ENCODE results near the gene OR2T5.
"Not testable (repeated sequence)": the region's sequence is repeated elsewhere in the genome, so short reads cannot be mapped to it uniquely, and the experiment has no call there.

OR2T5 gene

DNA sequence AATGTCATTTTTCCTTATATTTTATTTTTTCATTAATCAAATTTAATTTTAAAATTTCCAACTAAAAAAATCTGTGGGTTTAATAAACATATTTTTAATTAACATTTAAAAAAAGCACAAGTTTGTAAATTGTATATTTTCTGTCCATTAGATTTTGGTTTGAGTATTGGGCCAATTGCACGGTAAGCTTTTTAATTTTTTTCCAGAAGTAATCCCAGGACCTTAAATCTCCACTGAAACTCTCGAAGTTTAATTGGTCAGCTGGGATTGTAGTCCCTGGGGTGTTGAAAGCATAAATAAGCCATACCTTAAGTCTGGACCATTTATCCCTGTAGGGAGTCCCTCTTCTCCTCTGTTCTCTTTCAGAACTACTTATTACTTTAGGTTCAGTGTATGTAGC, 19.4 kb downstream of the OR2T5 start, which contains the start of gene OR2G6:
TSS of gene OR2G6 (plus strand) at position 301 of the 400 bp plus-strand sequence. CDS start 13,574 bp downstream, outside the sequence.
- not testable (repeated sequence) for DNase-seq (ENCODE audit: low read depth in 3 of 3)

DNA sequence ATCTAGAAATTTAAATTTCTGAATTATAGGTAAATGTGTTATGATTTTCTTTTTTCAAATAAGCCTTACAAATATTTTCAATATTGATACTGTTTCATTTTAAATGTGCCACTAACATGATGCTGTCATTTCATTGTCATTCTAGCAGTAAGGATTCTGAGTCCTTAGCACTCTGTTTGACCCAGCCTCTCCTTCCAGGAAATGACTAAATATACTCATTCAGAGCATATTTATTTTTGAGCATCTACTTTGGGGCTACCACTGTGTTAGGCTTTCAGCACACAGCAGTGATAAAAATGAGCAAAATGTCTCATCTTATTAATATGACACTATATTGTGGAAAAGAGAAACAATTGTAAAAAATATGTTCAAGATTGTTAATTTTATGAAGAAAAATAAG, 21.8 kb downstream of the OR2T5 start:
- DNase-seq (ENCODE audit: low read depth in 3 of 3), result not testable (repeated sequence)

DNA sequence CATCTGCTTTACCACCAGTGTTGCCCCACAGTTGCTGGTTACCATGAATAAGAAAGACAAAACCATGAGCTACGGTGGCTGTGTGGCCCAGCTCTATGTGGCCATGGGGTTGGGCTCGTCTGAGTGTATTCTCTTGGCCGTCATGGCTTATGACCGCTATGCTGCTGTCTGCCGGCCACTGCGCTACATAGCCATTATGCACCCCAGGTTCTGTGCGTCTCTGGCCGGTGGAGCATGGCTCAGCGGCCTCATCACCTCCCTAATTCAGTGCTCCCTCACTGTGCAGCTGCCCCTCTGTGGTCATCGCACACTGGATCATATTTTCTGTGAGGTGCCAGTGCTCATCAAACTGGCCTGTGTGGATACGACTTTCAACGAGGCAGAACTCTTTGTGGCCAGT, 33.5 kb downstream of the OR2T5 start:
- DNase-seq (ENCODE audit: low read depth in 3 of 3), result no peak

- DNase-seq (ENCODE audit: low read depth in 3 of 3), result not testable (repeated sequence)
These were observed 49.1 kb downstream of the OR2T5 start for GRCh38 chr1:248537449-248537848.

Measured in stimulated activated CD4-positive, alpha-beta T cell treated with anti-CD3 and anti-CD28 coated beads, TNF-alpha, amount 100 ng/mL, for 24 hours (primary cell).